HG03103 (cell line): ENCODE measurements around the gene RNF207.
A peak's percentile ranks its signal among the peaks of the same experiment; 100 is the strongest.

Source experiments
- ATAC-seq: cut with Tn5 transposase; IDR thresholded peaks from one replicate; pipeline ENCODE4 v1.9.1; 2021; ENCODE audit warnings: low read depth; ENCODE audit not compliant: unreplicated experiment

Gene RNF207

GRCh38 chr1:6205849-6206519 is at the start of gene RNF207:
Gene RNF207 (plus strand): TSS chr1:6206119. CDS start chr1:6206536, 417 bp downstream.
- peak; percentile 45 for ATAC-seq

GRCh38 chr1:6157132-6157527 is 48.8 kb upstream of the RNF207 start:
- ATAC-seq: no peak

- no peak for ATAC-seq
Measured at GRCh38 chr1:6157528-6158174, 48.3 kb upstream of the RNF207 start.

GRCh38 chr1:6158181-6158580 is 47.7 kb upstream of the RNF207 start:
- no peak for ATAC-seq

- no peak for ATAC-seq
Measured at GRCh38 chr1:6162341-6162740, 43.6 kb upstream of the RNF207 start.

GRCh38 chr1:6162773-6163172 is 43.1 kb upstream of the RNF207 start:
- ATAC-seq: no peak

- ATAC-seq: no peak
Measured at GRCh38 chr1:6163191-6163972, 42.5 kb upstream of the RNF207 start.

GRCh38 chr1:6163973-6164617 is 41.8 kb upstream of the RNF207 start:
- no peak for ATAC-seq

- ATAC-seq: no peak
Measured at GRCh38 chr1:6165027-6165426, 40.9 kb upstream of the RNF207 start.

GRCh38 chr1:6165441-6165985 is 40.4 kb upstream of the RNF207 start:
- no peak for ATAC-seq

GRCh38 chr1:6166221-6166620 is 39.7 kb upstream of the RNF207 start:
- no peak for ATAC-seq

- no peak for ATAC-seq
Measured at GRCh38 chr1:6166655-6167390, 39.1 kb upstream of the RNF207 start.

GRCh38 chr1:6167391-6168303 is 38.3 kb upstream of the RNF207 start:
- no peak for ATAC-seq

- no peak for ATAC-seq
Measured at GRCh38 chr1:6168947-6169586, 36.9 kb upstream of the RNF207 start.

GRCh38 chr1:6170116-6170741 is 35.7 kb upstream of the RNF207 start:
- ATAC-seq: no peak

- no peak for ATAC-seq
Measured at GRCh38 chr1:6170742-6171201, 35.1 kb upstream of the RNF207 start.

GRCh38 chr1:6171548-6172124 is 34.3 kb upstream of the RNF207 start:
- ATAC-seq: no peak

- no peak for ATAC-seq
Measured at GRCh38 chr1:6172549-6172948, 33.4 kb upstream of the RNF207 start.
